Loucy (cell line): ENCODE results near the gene DNAH7.

Experiments used
- H2AFZ ChIP-seq: fragments of 200-600 bp; sonication (generic); 2 replicates; pipeline ENCODE4 v1.6.0; 2016; ENCODE audit warnings: antibody characterized with exemption, mild to moderate bottlenecking, low read length, moderate library complexity
- H3F3A ChIP-seq: fragments of 200-600 bp; 2 replicates; pipeline ENCODE4 v1.6.0; 2016; ENCODE audit warnings: antibody characterized with exemption, low read depth, mild to moderate bottlenecking
- H3K27me3 ChIP-seq: fragments of 200-600 bp; sonication (generic); 2 replicates; pipeline ENCODE4 v1.6.1; 2014; ENCODE audit warnings: low read length, mild to moderate bottlenecking; ENCODE audit not compliant: insufficient read depth, poor library complexity, severe bottlenecking
- H3K36me3 ChIP-seq: fragments of 200-600 bp; sonication (generic); 2 replicates; pipeline ENCODE4 v1.6.1; 2016; ENCODE audit warnings: low read length; ENCODE audit not compliant: insufficient read depth
- H3K4me1 ChIP-seq: fragments of 200-600 bp; sonication (generic); 2 replicates; pipeline ENCODE4 v1.5.1; 2014; ENCODE audit warnings: low read length, mild to moderate bottlenecking; ENCODE audit not compliant: insufficient read depth, poor library complexity, severe bottlenecking
- H3K4me2 ChIP-seq: fragments of 200-600 bp; sonication (generic); 2 replicates; pipeline ENCODE4 v1.6.0; 2014; ENCODE audit warnings: antibody characterized with exemption, low read length, low read depth, mild to moderate bottlenecking; ENCODE audit not compliant: poor library complexity, severe bottlenecking
- H3K4me3 ChIP-seq: fragments of 200-600 bp; sonication (generic); 2 replicates; pipeline ENCODE4 v1.5.1; 2014; ENCODE audit warnings: low read length, mild to moderate bottlenecking, mixed read lengths; ENCODE audit not compliant: poor library complexity, severe bottlenecking
- H3K79me2 ChIP-seq: fragments of 200-600 bp; sonication (generic); 2 replicates; pipeline ENCODE4 v1.6.1; 2014; ENCODE audit warnings: low read length; ENCODE audit not compliant: insufficient read depth
- H3K9ac ChIP-seq: fragments of 200-600 bp; sonication (generic); 2 replicates; pipeline ENCODE4 v1.6.0; 2014; ENCODE audit warnings: mild to moderate bottlenecking, low read depth, low read length, moderate library complexity; ENCODE audit not compliant: poor library complexity, severe bottlenecking
- H3K9me2 ChIP-seq: fragments of 200-600 bp; sonication (generic); replicated peaks from 2 replicates; pipeline ENCODE4 v1.6.1; 2016; ENCODE audit warnings: low read depth, low read length, mixed read lengths
- H3K9me3 ChIP-seq: fragments of 200-600 bp; sonication (generic); 2 replicates; pipeline ENCODE4 v1.6.1; 2014; ENCODE audit warnings: mild to moderate bottlenecking, antibody characterized with exemption, low read length, low read depth; ENCODE audit not compliant: insufficient read depth
- H4K20me1 ChIP-seq: fragments of 200-600 bp; sonication (generic); 2 replicates; pipeline ENCODE4 v1.6.0; 2014; ENCODE audit warnings: antibody characterized with exemption, low read length, mild to moderate bottlenecking; ENCODE audit not compliant: insufficient read depth, poor library complexity, severe bottlenecking
- EZH2phosphoT487 ChIP-seq: fragments of 200-600 bp; IDR thresholded peaks from 2 replicates; pipeline ENCODE4 v1.6.1; 2018; ENCODE audit warnings: antibody characterized with exemption, mild to moderate bottlenecking, moderate library complexity, borderline replicate concordance
- TF ChIP-seq, protein P1 (sequence below): fragments of 200-600 bp; sonication (generic); conservative IDR thresholded peaks from 2 replicates; pipeline ENCODE4 v1.5.1; 2014; ENCODE audit warnings: mild to moderate bottlenecking, antibody characterized with exemption, low read length

DNAH7 gene

DNA sequence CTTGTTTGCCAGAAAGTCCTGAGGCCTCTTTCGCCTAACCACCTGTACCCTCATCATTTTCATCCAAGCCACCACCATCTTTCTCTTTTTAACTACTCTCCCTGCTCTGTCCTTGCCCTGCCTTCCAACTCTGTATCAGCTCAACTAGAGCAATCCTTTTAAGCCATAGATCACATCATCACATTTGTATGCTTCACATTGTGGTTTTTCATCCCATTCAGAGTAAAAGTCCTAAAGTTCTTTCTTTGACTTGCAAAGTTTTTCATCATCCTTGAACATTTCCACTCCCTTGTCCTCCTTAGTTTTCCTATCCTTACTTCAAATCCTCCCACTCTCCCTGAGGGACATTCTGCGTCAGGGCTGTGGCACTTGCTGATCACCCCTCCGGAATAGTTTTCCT, 337.7 kb downstream of the DNAH7 start:
- H3K9me2 ChIP-seq: no peaks in the 10 kb centered on the region
- H2AFZ ChIP-seq: no peak overlapping the region
- no peaks in the 10 kb centered on the region for H3K4me1 ChIP-seq
- no peaks in the 10 kb centered on the region for H3K79me2 ChIP-seq
- H3K9ac ChIP-seq: no peak overlapping the region
- H3F3A ChIP-seq: no peaks in the 10 kb centered on the region
- H4K20me1 ChIP-seq: no peaks in the 10 kb centered on the region
- no peak overlapping the region for H3K4me2 ChIP-seq
- no peaks in the 10 kb centered on the region for H3K27me3 ChIP-seq
- TF ChIP-seq, protein P1, sequence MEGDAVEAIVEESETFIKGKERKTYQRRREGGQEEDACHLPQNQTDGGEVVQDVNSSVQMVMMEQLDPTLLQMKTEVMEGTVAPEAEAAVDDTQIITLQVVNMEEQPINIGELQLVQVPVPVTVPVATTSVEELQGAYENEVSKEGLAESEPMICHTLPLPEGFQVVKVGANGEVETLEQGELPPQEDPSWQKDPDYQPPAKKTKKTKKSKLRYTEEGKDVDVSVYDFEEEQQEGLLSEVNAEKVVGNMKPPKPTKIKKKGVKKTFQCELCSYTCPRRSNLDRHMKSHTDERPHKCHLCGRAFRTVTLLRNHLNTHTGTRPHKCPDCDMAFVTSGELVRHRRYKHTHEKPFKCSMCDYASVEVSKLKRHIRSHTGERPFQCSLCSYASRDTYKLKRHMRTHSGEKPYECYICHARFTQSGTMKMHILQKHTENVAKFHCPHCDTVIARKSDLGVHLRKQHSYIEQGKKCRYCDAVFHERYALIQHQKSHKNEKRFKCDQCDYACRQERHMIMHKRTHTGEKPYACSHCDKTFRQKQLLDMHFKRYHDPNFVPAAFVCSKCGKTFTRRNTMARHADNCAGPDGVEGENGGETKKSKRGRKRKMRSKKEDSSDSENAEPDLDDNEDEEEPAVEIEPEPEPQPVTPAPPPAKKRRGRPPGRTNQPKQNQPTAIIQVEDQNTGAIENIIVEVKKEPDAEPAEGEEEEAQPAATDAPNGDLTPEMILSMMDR: no peak
- no peak for TF ChIP-seq EZH2phosphoT487
- H3K36me3 ChIP-seq: peaks cover 39% of the 10 kb centered on the region; the same call in 1 of the 2 replicates
- no peaks in the 10 kb centered on the region for H3K9me3 ChIP-seq
- H3K4me3 ChIP-seq: no peak overlapping the region

DNA sequence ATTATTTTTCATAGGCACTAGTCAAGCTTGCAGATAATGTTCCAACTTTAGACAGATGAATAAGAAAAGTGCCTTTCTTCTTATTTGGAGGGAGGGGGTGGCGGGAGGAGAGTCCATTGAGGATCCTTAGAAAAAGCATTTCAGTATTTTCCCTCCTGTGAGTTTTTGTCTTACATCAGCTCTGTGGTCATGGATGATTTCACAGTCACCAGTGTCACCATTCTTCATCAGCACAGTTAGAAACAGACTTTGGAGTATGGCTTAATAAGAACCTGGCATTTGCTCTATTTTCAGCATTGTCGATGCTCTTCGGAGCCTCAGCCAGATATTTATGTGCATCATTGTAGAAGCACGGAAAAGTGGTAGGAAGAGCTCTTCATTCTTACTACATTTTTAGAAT, 341.5 kb downstream of the DNAH7 start:
- peaks cover 46% of the 10 kb centered on the region; the same call in 1 of the 2 replicates for H3K36me3 ChIP-seq
- no peaks in the 10 kb centered on the region for H3K4me1 ChIP-seq
- H3K9ac ChIP-seq: no peak overlapping the region
- H3K9me2 ChIP-seq: no peaks in the 10 kb centered on the region
- TF ChIP-seq, protein P1: no peak
- no peak for TF ChIP-seq EZH2phosphoT487
- H3K4me2 ChIP-seq: no peak overlapping the region
- no peaks in the 10 kb centered on the region for H3K27me3 ChIP-seq
- H2AFZ ChIP-seq: no peak overlapping the region
- no peak overlapping the region for H3K4me3 ChIP-seq
- H3K9me3 ChIP-seq: no peaks in the 10 kb centered on the region
- H4K20me1 ChIP-seq: no peaks in the 10 kb centered on the region
- H3F3A ChIP-seq: no peaks in the 10 kb centered on the region
- no peaks in the 10 kb centered on the region for H3K79me2 ChIP-seq

DNA sequence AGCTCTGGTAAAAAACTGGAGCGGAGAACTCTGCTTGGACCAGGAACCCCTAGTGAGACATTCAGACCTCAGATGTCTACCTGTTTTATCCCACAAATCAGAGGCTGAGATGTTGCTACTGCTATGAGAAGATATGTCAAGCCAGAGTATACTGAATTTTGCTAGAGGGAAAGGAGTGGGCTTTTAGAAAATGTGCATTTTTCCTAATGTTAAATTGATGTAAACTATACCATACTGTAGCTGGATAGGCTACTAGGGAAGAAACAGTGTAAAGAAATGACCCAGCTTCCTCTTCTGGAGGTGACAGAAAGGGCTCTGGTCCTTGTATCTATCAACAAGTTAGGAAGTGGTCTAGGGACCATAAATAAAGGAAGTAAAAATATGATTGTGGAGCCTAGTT, 346.6 kb downstream of the DNAH7 start:
- no peak overlapping the region for H3K4me2 ChIP-seq
- TF ChIP-seq, protein P1: no peak
- TF ChIP-seq EZH2phosphoT487: no peak
- peaks cover 3% of the 10 kb centered on the region for H3K4me1 ChIP-seq
- H3K79me2 ChIP-seq: no peaks in the 10 kb centered on the region
- no peak overlapping the region for H3K9ac ChIP-seq
- H3K36me3 ChIP-seq: peaks cover 47% of the 10 kb centered on the region; the same call in 1 of the 2 replicates
- H2AFZ ChIP-seq: no peak overlapping the region
- no peaks in the 10 kb centered on the region for H3K9me3 ChIP-seq
- H3F3A ChIP-seq: no peaks in the 10 kb centered on the region
- H3K9me2 ChIP-seq: no peaks in the 10 kb centered on the region
- H3K4me3 ChIP-seq: no peak overlapping the region
- H3K27me3 ChIP-seq: no peaks in the 10 kb centered on the region
- no peaks in the 10 kb centered on the region for H4K20me1 ChIP-seq
